ENCODE results near the gene GNAT2. TPM values are rescaled to one million over a fixed set of nuclear protein-coding genes. Genes with fewer than 3 reads are reported as not detected.

Gene GNAT2
- total RNA-seq, 1 experiment from 2014 or later = not detected

DNA sequence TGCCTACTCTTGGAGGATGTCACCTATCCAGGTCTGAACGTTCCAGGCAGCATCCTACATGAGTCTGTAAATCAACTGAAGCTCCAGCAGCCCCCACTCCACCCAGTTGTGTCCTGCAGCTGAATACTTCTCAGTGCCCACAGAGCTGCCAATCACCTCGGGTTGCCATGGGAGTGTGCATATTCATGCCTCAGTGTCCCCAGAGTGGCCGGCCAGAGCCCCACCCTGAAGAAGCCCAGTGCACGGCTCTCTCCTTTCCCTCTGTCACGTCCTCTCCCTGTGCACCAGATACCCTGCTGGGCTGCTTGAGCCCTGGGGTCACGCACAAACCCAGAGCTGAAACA, 20.4 kb upstream of the GNAT2 start:
- Histone ChIP-seq H3K4me1 (ENCODE audit: low read length) (peaks cover 4% of the 10 kb centered on the region), H2AFZ (ENCODE audit: low read length) (no peak overlapping the region), H3K4me2 (ENCODE audit: low read depth, low read length, poor library complexity, severe bottlenecking) (no peak overlapping the region), H4K20me1 (ENCODE audit: insufficient read depth, low read depth, low read length) (no peaks in the 10 kb centered on the region), H3K79me2 (ENCODE audit: low read length) (no peaks in the 10 kb centered on the region), H3K27me3 (ENCODE audit: low read length) (no peaks in the 10 kb centered on the region), H3K9me3 (ENCODE audit: low read length) (no peaks in the 10 kb centered on the region), H3K9me2 (replicated peaks; ENCODE audit: insufficient read depth, low read length) (no peaks in the 10 kb centered on the region), H3K36me3 (ENCODE audit: insufficient read depth, low read length) (no peaks in the 10 kb centered on the region), H3K9ac (ENCODE audit: low read length) (no peak overlapping the region), H3K4me3 (ENCODE audit: low read length) (no peak overlapping the region), H3K27ac (ENCODE audit: low read length) (no peak overlapping the region)
- DNase-seq = no peak

DNA sequence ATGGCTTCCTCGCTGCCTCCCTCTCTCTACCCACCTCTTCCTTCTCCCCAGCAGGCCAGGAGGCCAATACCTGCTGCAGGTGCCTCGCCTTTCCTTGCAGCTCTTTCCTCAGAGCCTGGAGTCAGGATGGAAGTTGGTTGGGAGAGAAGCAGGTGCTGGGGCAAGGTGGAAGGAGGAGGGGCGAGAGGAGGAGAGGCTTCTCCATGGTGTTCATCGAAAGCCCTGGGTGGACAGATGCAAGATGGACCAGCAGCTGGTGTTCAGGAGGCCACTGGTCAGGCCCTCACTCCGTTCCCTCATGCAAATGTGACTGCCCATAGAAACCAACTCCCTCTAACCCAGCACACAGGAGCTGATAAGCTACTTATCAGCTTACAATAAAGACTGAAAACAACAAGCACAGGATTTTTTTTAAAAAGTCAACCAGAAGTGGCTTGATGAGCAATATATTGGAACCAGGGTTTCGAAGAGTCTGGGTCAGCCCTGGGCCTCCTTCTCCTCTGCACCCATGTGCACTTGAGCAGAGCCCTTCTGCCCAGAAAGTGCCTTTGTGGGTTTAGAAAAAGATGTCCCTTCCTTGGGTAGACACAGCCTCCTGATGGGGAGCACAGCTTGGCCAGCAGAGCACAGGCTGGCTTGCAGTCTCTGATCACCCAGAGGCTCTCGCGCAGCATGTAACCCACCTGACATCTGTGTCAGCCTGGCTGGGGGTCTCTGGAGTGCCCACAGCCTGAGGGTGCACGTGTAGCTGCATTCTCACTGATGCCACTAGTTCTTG, 19.8 kb upstream of the GNAT2 start:
- Histone ChIP-seq H4K20me1 (ENCODE audit: insufficient read depth, low read depth, low read length) (no peaks in the 10 kb centered on the region), H3K9me3 (ENCODE audit: low read length) (no peaks in the 10 kb centered on the region), H3K27me3 (ENCODE audit: low read length) (no peaks in the 10 kb centered on the region), H3K79me2 (ENCODE audit: low read length) (no peaks in the 10 kb centered on the region), H3K9me2 (replicated peaks; ENCODE audit: insufficient read depth, low read length) (no peaks in the 10 kb centered on the region), H3K4me2 (ENCODE audit: low read depth, low read length, poor library complexity, severe bottlenecking) (no peak overlapping the region), H3K4me1 (ENCODE audit: low read length) (peaks cover 4% of the 10 kb centered on the region), H2AFZ (ENCODE audit: low read length) (no peak overlapping the region), H3K36me3 (ENCODE audit: insufficient read depth, low read length) (no peaks in the 10 kb centered on the region), H3K4me3 (ENCODE audit: low read length) (no peak overlapping the region), H3K27ac (ENCODE audit: low read length) (no peak overlapping the region), H3K9ac (ENCODE audit: low read length) (no peak overlapping the region)
- DNase-seq = no peak

DNA sequence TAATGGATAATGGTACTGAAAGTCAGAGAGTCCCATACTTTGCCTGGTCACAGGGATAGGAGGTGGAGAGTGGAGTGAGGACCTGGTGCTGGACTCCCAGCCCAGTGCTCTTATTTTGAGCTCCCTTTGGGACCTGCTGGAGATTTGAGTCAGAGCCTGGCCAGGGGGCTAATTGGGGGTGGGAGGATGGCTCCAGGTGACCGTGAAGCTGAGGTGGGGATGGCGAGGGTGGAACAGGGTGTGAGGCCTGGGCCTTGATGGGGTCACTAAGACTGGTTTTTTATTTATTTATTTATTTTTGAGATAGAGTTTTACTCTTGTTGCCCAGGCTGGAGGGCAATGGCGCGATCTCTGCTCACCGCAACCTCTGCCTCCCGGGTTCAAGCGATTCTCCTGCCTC, 18.0 kb upstream of the GNAT2 start:
- Histone ChIP-seq H3K79me2 (ENCODE audit: low read length) (no peaks in the 10 kb centered on the region), H3K27ac (ENCODE audit: low read length) (no peak overlapping the region), H3K9me2 (replicated peaks; ENCODE audit: insufficient read depth, low read length) (no peaks in the 10 kb centered on the region), H4K20me1 (ENCODE audit: insufficient read depth, low read depth, low read length) (0 out of 2 replicates have a peak, but pooled peaks cover 6% of the 10 kb centered on the region), H3K36me3 (ENCODE audit: insufficient read depth, low read length) (no peaks in the 10 kb centered on the region), H3K4me3 (ENCODE audit: low read length) (no peak overlapping the region), H3K4me1 (ENCODE audit: low read length) (no peaks in the 10 kb centered on the region; the same call in 1 of the 2 replicates), H3K9me3 (ENCODE audit: low read length) (no peaks in the 10 kb centered on the region), H3K4me2 (ENCODE audit: low read depth, low read length, poor library complexity, severe bottlenecking) (no peak overlapping the region), H2AFZ (ENCODE audit: low read length) (no peak overlapping the region), H3K9ac (ENCODE audit: low read length) (no peak overlapping the region), H3K27me3 (ENCODE audit: low read length) (no peaks in the 10 kb centered on the region)
- DNase-seq = no peak

DNA sequence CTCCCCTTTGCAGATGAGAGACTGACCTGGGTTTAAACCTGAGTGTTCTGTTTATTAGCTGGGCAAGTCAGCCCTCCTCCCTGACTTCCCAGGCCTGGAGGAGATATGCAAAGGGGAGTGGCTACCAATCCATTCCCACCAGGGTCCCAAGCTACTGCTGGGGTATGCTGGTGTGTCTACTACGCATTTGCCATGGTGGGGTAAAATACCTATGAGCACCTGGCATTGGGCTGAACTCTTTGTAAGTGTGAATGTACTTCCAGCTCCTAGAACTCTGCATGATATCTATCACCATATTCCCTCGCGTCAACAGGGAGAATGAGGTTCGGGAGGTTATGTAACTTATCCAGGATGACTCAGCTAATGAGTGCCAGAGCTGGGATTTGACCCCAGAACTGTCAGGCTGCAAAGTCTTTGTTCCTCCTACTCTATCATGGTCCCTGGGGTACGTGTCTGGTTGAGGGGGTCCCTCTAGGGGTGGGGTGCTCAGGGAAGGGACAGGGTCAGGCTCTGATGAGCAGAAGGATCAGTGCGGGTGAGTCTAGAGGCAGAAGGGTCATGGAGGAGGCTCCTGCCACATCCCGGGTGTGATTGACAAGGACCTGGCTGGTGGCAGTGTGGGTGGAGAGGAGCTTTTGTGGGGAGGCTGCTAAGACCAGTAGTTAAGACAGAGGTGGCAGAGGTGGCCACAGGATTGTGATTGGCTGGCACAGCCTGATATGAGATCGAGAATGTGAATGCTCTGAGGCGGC, 17.0 kb upstream of the GNAT2 start:
- 0 out of 2 replicates have a peak, but pooled peaks cover 6% of the 10 kb centered on the region for H4K20me1 ChIP-seq (ENCODE audit: insufficient read depth, low read depth, low read length)
- H3K27ac ChIP-seq (ENCODE audit: low read length) = no peak overlapping the region
- no peak for DNase-seq
- H3K9me2 ChIP-seq (replicated peaks; ENCODE audit: insufficient read depth, low read length) = no peaks in the 10 kb centered on the region
- no peak overlapping the region for H3K4me2 ChIP-seq (ENCODE audit: low read depth, low read length, poor library complexity, severe bottlenecking)
- H3K36me3 ChIP-seq (ENCODE audit: insufficient read depth, low read length) = 0 out of 2 replicates have a peak, but pooled peaks cover under 1% of the 10 kb centered on the region
- no peak overlapping the region for H3K9ac ChIP-seq (ENCODE audit: low read length)
- H3K27me3 ChIP-seq (ENCODE audit: low read length) = no peaks in the 10 kb centered on the region
- H2AFZ ChIP-seq (ENCODE audit: low read length) = no peak overlapping the region
- no peaks in the 10 kb centered on the region for H3K79me2 ChIP-seq (ENCODE audit: low read length)
- no peaks in the 10 kb centered on the region for H3K9me3 ChIP-seq (ENCODE audit: low read length)
- H3K4me3 ChIP-seq (ENCODE audit: low read length) = no peak overlapping the region
- H3K4me1 ChIP-seq (ENCODE audit: low read length) = no peaks in the 10 kb centered on the region; the same call in 1 of the 2 replicates

DNA sequence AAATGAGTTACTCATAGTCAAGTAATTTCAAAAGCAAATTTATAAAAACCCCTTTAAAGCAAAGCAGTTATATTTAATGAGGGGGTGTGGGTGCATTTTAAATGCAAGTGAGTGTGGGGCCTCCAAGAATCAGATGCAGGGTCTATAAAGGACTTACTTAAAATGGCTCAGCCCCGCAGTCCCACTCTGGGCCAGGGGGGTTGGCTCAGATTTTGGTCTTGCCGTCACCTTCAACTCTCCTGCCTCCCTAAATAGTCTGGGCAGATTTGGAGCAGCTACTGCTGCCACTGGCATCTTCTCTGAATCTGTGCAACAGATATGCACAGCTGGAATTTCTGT, 16.4 kb upstream of the GNAT2 start:
- H3K36me3 ChIP-seq (ENCODE audit: insufficient read depth, low read length) = peaks cover 6% of the 10 kb centered on the region
- H3K9me3 ChIP-seq (ENCODE audit: low read length) = no peaks in the 10 kb centered on the region
- H3K9ac ChIP-seq (ENCODE audit: low read length) = no peak overlapping the region
- H3K79me2 ChIP-seq (ENCODE audit: low read length) = no peaks in the 10 kb centered on the region
- H3K27me3 ChIP-seq (ENCODE audit: low read length) = no peaks in the 10 kb centered on the region
- H3K4me2 ChIP-seq (ENCODE audit: low read depth, low read length, poor library complexity, severe bottlenecking) = no peak overlapping the region
- no peaks in the 10 kb centered on the region; the same call in 1 of the 2 replicates for H3K4me1 ChIP-seq (ENCODE audit: low read length)
- 0 out of 2 replicates have a peak, but pooled peaks cover 9% of the 10 kb centered on the region for H4K20me1 ChIP-seq (ENCODE audit: insufficient read depth, low read depth, low read length)
- DNase-seq = no peak
- no peaks in the 10 kb centered on the region for H3K9me2 ChIP-seq (replicated peaks; ENCODE audit: insufficient read depth, low read length)
- H3K27ac ChIP-seq (ENCODE audit: low read length) = no peak overlapping the region
- H2AFZ ChIP-seq (ENCODE audit: low read length) = no peak overlapping the region
- H3K4me3 ChIP-seq (ENCODE audit: low read length) = no peak overlapping the region

DNA sequence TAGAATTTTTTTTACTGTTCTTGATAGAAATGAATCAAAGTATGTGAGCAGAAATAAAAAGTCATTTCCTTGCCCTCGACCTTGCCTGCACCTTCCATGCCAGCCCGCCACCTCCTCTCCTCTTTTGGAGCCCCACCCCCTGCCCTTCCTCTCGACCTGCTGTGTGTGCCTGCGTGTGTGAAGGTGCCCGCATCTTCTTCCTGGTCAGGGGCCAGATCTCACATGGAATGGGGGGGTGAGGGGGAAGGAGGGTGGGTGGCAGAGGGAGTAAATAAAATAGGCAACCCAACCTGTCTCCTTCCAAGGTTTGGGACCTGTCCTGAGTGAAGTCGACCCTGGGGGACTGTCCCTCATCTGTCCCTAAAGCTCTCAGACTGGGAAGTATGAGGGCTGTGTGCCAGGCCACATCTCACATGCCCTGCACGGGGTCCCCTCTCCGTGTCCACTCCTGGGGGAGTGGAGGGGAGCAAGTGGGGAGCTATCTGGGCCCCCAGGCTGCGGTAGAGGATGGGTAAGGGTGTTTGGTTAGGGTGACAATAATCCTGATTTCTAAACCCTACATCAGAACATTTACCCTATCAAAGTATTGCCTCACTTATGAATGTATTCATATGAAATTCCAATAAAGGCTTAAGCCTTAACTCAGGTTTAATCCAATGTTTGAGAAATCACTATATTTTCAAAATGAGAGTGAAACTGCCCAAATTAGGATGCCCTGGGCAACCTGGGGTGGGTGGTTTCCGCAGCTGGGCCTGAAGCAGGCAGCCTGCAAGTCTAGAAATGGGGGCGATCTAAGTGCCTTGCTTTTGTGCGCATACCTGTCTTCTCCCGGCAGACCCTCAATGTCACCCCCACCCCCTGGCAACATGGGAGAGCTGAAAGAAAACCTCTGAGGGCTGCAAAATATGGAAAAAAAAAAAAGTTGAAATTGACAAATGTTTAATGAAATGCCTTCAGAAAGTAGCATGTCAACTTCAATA, 15.6 kb upstream of the GNAT2 start:
- H3K9ac ChIP-seq (ENCODE audit: low read length) = no peak overlapping the region
- DNase-seq = no peak
- no peak overlapping the region for H2AFZ ChIP-seq (ENCODE audit: low read length)
- H4K20me1 ChIP-seq (ENCODE audit: insufficient read depth, low read depth, low read length) = peaks cover 13% of the 10 kb centered on the region; the same call in 1 of the 2 replicates
- no peaks in the 10 kb centered on the region for H3K79me2 ChIP-seq (ENCODE audit: low read length)
- no peaks in the 10 kb centered on the region; the same call in 1 of the 2 replicates for H3K4me1 ChIP-seq (ENCODE audit: low read length)
- H3K4me2 ChIP-seq (ENCODE audit: low read depth, low read length, poor library complexity, severe bottlenecking) = no peak overlapping the region
- H3K27me3 ChIP-seq (ENCODE audit: low read length) = no peaks in the 10 kb centered on the region
- no peaks in the 10 kb centered on the region for H3K9me2 ChIP-seq (replicated peaks; ENCODE audit: insufficient read depth, low read length)
- no peak overlapping the region for H3K27ac ChIP-seq (ENCODE audit: low read length)
- H3K9me3 ChIP-seq (ENCODE audit: low read length) = no peaks in the 10 kb centered on the region
- H3K4me3 ChIP-seq (ENCODE audit: low read length) = no peak overlapping the region
- H3K36me3 ChIP-seq (ENCODE audit: insufficient read depth, low read length) = peaks cover 10% of the 10 kb centered on the region

DNA sequence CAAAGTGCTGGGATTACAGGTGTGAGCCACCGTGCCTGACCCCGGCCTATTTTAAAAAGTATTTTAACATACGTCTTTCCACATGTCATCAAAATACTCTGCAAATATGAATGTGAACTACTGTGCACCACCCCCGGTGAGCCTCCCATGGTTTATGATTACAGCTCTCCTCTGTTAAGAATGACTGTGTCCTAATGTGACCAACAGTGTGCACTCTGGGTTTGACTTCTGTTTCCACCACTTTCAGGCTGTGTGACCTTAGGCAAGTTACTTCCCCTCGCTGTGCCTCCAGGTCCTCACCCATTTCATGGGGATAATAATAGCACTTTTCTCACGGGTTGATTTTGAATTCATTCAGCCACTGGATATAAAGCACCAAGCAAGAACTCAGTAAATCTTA, 14.9 kb upstream of the GNAT2 start:
- no peak overlapping the region for H3K27ac ChIP-seq (ENCODE audit: low read length)

More for the DNA sequence above, 14.9 kb upstream of the GNAT2 start:
- H3K4me1 ChIP-seq (ENCODE audit: low read length) = no peaks in the 10 kb centered on the region; the same call in 1 of the 2 replicates
- H3K9me3 ChIP-seq (ENCODE audit: low read length) = no peaks in the 10 kb centered on the region
- H2AFZ ChIP-seq (ENCODE audit: low read length) = no peak overlapping the region
- peaks cover 13% of the 10 kb centered on the region for H3K36me3 ChIP-seq (ENCODE audit: insufficient read depth, low read length)
- no peak overlapping the region for H3K9ac ChIP-seq (ENCODE audit: low read length)
- no peak overlapping the region for H3K4me3 ChIP-seq (ENCODE audit: low read length)
- DNase-seq = no peak
- H3K4me2 ChIP-seq (ENCODE audit: low read depth, low read length, poor library complexity, severe bottlenecking) = no peak overlapping the region
- no peaks in the 10 kb centered on the region for H3K79me2 ChIP-seq (ENCODE audit: low read length)
- H3K27me3 ChIP-seq (ENCODE audit: low read length) = no peaks in the 10 kb centered on the region
- no peaks in the 10 kb centered on the region for H3K9me2 ChIP-seq (replicated peaks; ENCODE audit: insufficient read depth, low read length)
- peaks cover 19% of the 10 kb centered on the region; the same call in 1 of the 2 replicates for H4K20me1 ChIP-seq (ENCODE audit: insufficient read depth, low read depth, low read length)

All from Karpas-422 (cell line).